ENCODE data around the gene PTPRD. TPM values are rescaled to one million over a fixed set of nuclear protein-coding genes. Genes with fewer than 3 reads are reported as not detected.

The PTPRD gene
- total RNA-seq, 1 experiment from 2014 or later = 69.6 TPM

GRCh38 chr9:8670751-8671150 is 1942.1 kb downstream of the PTPRD start (continued):
- no peak for TF ChIP-seq STAT6 (CRISPR knock-in tag; conservative IDR thresholded peaks at IDR 0.05; ENCODE audit: low read depth)
- TF ChIP-seq TEAD4 (CRISPR knock-in tag; IDR thresholded peaks at IDR 0.05) = no peak
- TF ChIP-seq ATF2 (CRISPR knock-in tag; IDR thresholded peaks at IDR 0.05; ENCODE audit: borderline replicate concordance, low read depth) = no peak
- TF ChIP-seq ZNF532 (CRISPR knock-in tag; IDR thresholded peaks at IDR 0.05; ENCODE audit: borderline replicate concordance) = no peak
- no peak for TF ChIP-seq CREB1 (CRISPR knock-in tag; IDR thresholded peaks at IDR 0.05)
- TF ChIP-seq NFATC4 (CRISPR knock-in tag; IDR thresholded peaks at IDR 0.05) = no peak
- no peak for TF ChIP-seq CDX4 (CRISPR knock-in tag; IDR thresholded peaks at IDR 0.05; ENCODE audit: borderline replicate concordance)

- Mint-ChIP-seq H3K27me3 (ENCODE audit: low read depth) (no peaks in the 10 kb centered on the region), H3K36me3 (no peaks in the 10 kb centered on the region), H3K9me3 (no peaks in the 10 kb centered on the region), H3K4me1 (peaks cover 4% of the 10 kb centered on the region), H3K27ac (no peak overlapping the region), H3K4me3 (no peak overlapping the region)
- ChIA-PET CTCF (no interaction called here), POLR2A (interaction anchor here (0.5 kb wide), 1 partner anchor 235 kb away, joined by 3 read pairs; no protein-coding TSS in a partner anchor)
- ATAC-seq (no peak), DNase-seq (ENCODE audit: low spot score) (no peak)
- no peak for TF ChIP-seq FOXJ3 (CRISPR knock-in tag; IDR thresholded peaks at IDR 0.05; ENCODE audit: borderline replicate concordance)
Measured at GRCh38 chr9:8668751-8669150, 1944.1 kb downstream of the PTPRD start.

GRCh38 chr9:8668231-8668630 is 1944.6 kb downstream of the PTPRD start:
- DNase-seq (ENCODE audit: low spot score) (no peak), ATAC-seq (no peak)
- ChIA-PET POLR2A (interaction anchor here (0.5 kb wide), 1 partner anchor 236 kb away, joined by 3 read pairs; no protein-coding TSS in a partner anchor), CTCF (no interaction called here)
- H3K4me1 Mint-ChIP-seq = peaks cover 4% of the 10 kb centered on the region
- no peaks in the 10 kb centered on the region for H3K27me3 Mint-ChIP-seq (ENCODE audit: low read depth)
- no peak overlapping the region for H3K27ac Mint-ChIP-seq
- no peaks in the 10 kb centered on the region for H3K36me3 Mint-ChIP-seq
- H3K9me3 Mint-ChIP-seq = no peaks in the 10 kb centered on the region
- TF ChIP-seq NFATC4 (CRISPR knock-in tag; IDR thresholded peaks at IDR 0.05) (no peak), MYBL2 (CRISPR knock-in tag; IDR thresholded peaks at IDR 0.05) (no peak), ZNF232 (CRISPR knock-in tag; IDR thresholded peaks at IDR 0.05) (no peak), KAT7 (CRISPR knock-in tag; IDR thresholded peaks at IDR 0.05; ENCODE audit: borderline replicate concordance) (no peak), ZNF423 (CRISPR knock-in tag; IDR thresholded peaks at IDR 0.05) (no peak), E2F4 (CRISPR knock-in tag; IDR thresholded peaks at IDR 0.05; ENCODE audit: borderline replicate concordance, low read depth) (no peak), ZNF396 (CRISPR knock-in tag; IDR thresholded peaks at IDR 0.05; ENCODE audit: borderline replicate concordance) (no peak), OVOL2 (CRISPR knock-in tag; IDR thresholded peaks at IDR 0.05; ENCODE audit: borderline replicate concordance) (no peak), ZNF671 (CRISPR knock-in tag; IDR thresholded peaks at IDR 0.05) (no peak), TEAD1 (CRISPR knock-in tag; IDR thresholded peaks at IDR 0.05) (no peak), NR1H2 (CRISPR knock-in tag; IDR thresholded peaks at IDR 0.05) (no peak), NFE2L1 (CRISPR knock-in tag; IDR thresholded peaks at IDR 0.05) (no peak), SP1 (CRISPR knock-in tag; conservative IDR thresholded peaks at IDR 0.05) (no peak), FOXP1 (CRISPR knock-in tag; IDR thresholded peaks at IDR 0.05; ENCODE audit: borderline replicate concordance) (no peak), GRHL2 (CRISPR knock-in tag; IDR thresholded peaks at IDR 0.05; ENCODE audit: insufficient replicate concordance, severe bottlenecking) (no peak)
- H3K4me3 Mint-ChIP-seq = no peak overlapping the region
